IPS-18c (cell line): ENCODE results near the gene SARS2.
"Not testable (repeated sequence)": the region's sequence is repeated elsewhere in the genome, so short reads cannot be mapped to it uniquely, and the experiment has no call there.

Source experiments
- H3K4me3 ChIP-seq: 2 replicates; pipeline ENCODE4 v1.7.0; 2013; ENCODE audit warnings: low read depth, mild to moderate bottlenecking, low read length, moderate library complexity; ENCODE audit not compliant: insufficient read depth
- H3K9me3 ChIP-seq: one replicate; pipeline ENCODE4 v1.6.1; 2013; ENCODE audit warnings: mild to moderate bottlenecking, low read length, moderate library complexity; ENCODE audit not compliant: control insufficient read depth, insufficient read depth

SARS2 gene

GRCh38 chr19:38907227-38907626 is 23.3 kb downstream of the SARS2 start:
- no peak overlapping the region for H3K4me3 ChIP-seq
- peaks cover 2% of the 10 kb centered on the region for H3K9me3 ChIP-seq

- peaks cover 2% of the 10 kb centered on the region for H3K9me3 ChIP-seq
Measured at GRCh38 chr19:38905620-38906019, 24.9 kb downstream of the SARS2 start.

GRCh38 chr19:38904581-38905539 is 25.7 kb downstream of the SARS2 start:
- H3K9me3 ChIP-seq = peaks cover 2% of the 10 kb centered on the region
- no peak overlapping the region for H3K4me3 ChIP-seq

More at GRCh38 chr19:38905620-38906019, 24.9 kb downstream of the SARS2 start:
- H3K4me3 ChIP-seq = no peak overlapping the region

- Histone ChIP-seq H3K4me3 (no peak overlapping the region), H3K9me3 (peaks cover 2% of the 10 kb centered on the region)
Measured at GRCh38 chr19:38901683-38902082, 28.9 kb downstream of the SARS2 start.

GRCh38 chr19:38900743-38901190 is 29.8 kb downstream of the SARS2 start:
- Histone ChIP-seq H3K9me3 (no peaks in the 10 kb centered on the region), H3K4me3 (peak overlapping the region; percentile 89; the same call in 1 of the 2 replicates)

- no peaks in the 10 kb centered on the region for H3K9me3 ChIP-seq
Measured at GRCh38 chr19:38900202-38900629, 30.3 kb downstream of the SARS2 start.

GRCh38 chr19:38899447-38900201 is 30.9 kb downstream of the SARS2 start, which contains the start of the genes NFKBIB and SIRT2:
NFKBIB (plus strand) TSS chr19:38899969; CDS start chr19:38900033, 64 bp downstream.
SIRT2 (minus strand) TSS chr19:38899618; CDS start chr19:38899521, 97 bp downstream.
- H3K9me3 ChIP-seq = no peaks in the 10 kb centered on the region
- H3K4me3 ChIP-seq = peak within 1 kb of the TSS; percentile 89

More at GRCh38 chr19:38900202-38900629, 30.3 kb downstream of the SARS2 start:
- H3K4me3 ChIP-seq = peak overlapping the region; percentile 89

GRCh38 chr19:38898788-38899446 is 31.6 kb downstream of the SARS2 start:
- Histone ChIP-seq H3K9me3 (no peaks in the 10 kb centered on the region), H3K4me3 (peak overlapping the region; percentile 69)

- H3K9me3 ChIP-seq = no peaks in the 10 kb centered on the region
- H3K4me3 ChIP-seq = no peak overlapping the region
Measured at GRCh38 chr19:38894968-38895367, 35.6 kb downstream of the SARS2 start.

GRCh38 chr19:38893341-38893771 is 37.2 kb downstream of the SARS2 start:
- H3K4me3 ChIP-seq = no peak overlapping the region
- H3K9me3 ChIP-seq = peaks cover 2% of the 10 kb centered on the region

- peaks cover 2% of the 10 kb centered on the region for H3K9me3 ChIP-seq
- H3K4me3 ChIP-seq = no peak overlapping the region
Measured at GRCh38 chr19:38892841-38893240, 37.7 kb downstream of the SARS2 start.

GRCh38 chr19:38891771-38892170 is 38.8 kb downstream of the SARS2 start:
- peaks cover 2% of the 10 kb centered on the region for H3K9me3 ChIP-seq
- H3K4me3 ChIP-seq = no peak overlapping the region

GRCh38 chr19:38890686-38891085 is 39.9 kb downstream of the SARS2 start:
- peaks cover 2% of the 10 kb centered on the region for H3K9me3 ChIP-seq
- H3K4me3 ChIP-seq = no peak overlapping the region

GRCh38 chr19:38889803-38890202 is 40.8 kb downstream of the SARS2 start:
- H3K4me3 ChIP-seq = no peak overlapping the region

GRCh38 chr19:38888876-38889275 is 41.7 kb downstream of the SARS2 start:
- Histone ChIP-seq H3K4me3 (no peak overlapping the region), H3K9me3 (peaks cover 2% of the 10 kb centered on the region)

More at GRCh38 chr19:38889803-38890202, 40.8 kb downstream of the SARS2 start:
- H3K9me3 ChIP-seq = peaks cover 2% of the 10 kb centered on the region

- not testable (repeated sequence) for H3K9me3 ChIP-seq, H3K4me3 ChIP-seq
Measured at GRCh38 chr19:38884691-38885090, 45.9 kb downstream of the SARS2 start.

GRCh38 chr19:38883286-38883685 is 47.3 kb downstream of the SARS2 start:
- H3K9me3 ChIP-seq = no peaks in the 10 kb centered on the region
- no peak overlapping the region for H3K4me3 ChIP-seq
